K562 (cell line): Measurements from ENCODE around the gene COL15A1. TPM values are rescaled to one million over a fixed set of nuclear protein-coding genes. Genes with fewer than 3 reads are reported as not detected.
A peak's percentile ranks its signal among the peaks of the same experiment; 100 is the strongest.

ENCODE experiments used
- CAMTA2 ChIP-seq: fragments of 250-450 bp; sonication (Bioruptor Pico); conservative IDR thresholded peaks from 2 replicates; pipeline ENCODE4 v1.5.1; 2022
- DDX20 ChIP-seq: fragments of 450-650 bp; IDR thresholded peaks from 2 replicates; pipeline ENCODE4 v1.6.1; 2016; ENCODE audit warnings: missing genetic modification characterization, low read depth, mild to moderate bottlenecking, missing compliant biosample characterization, moderate library complexity
- ERF ChIP-seq: fragments of 450-650 bp; formaldehyde crosslinking; IDR thresholded peaks from 2 replicates; pipeline ENCODE4 v1.4.0; 2020; ENCODE audit warnings: mild to moderate bottlenecking, mixed read lengths
- ETV5 ChIP-seq: sonication (generic); formaldehyde crosslinking; IDR thresholded peaks from 2 replicates; pipeline ENCODE4 v1.4.0; 2020; ENCODE audit warnings: low read depth, mild to moderate bottlenecking, missing genetic modification reagents
- FOXP1 ChIP-seq: sonication (generic); formaldehyde crosslinking; IDR thresholded peaks from 2 replicates; pipeline ENCODE4 v1.8.0; 2022; ENCODE audit warnings: mild to moderate bottlenecking, missing genetic modification reagents
- GATAD2B ChIP-seq: fragments of 450-650 bp; IDR thresholded peaks from 2 replicates; pipeline ENCODE4 v1.6.1; 2017; ENCODE audit warnings: mild to moderate bottlenecking, borderline replicate concordance
- MAFG ChIP-seq: fragments of 450-650 bp; conservative IDR thresholded peaks from 2 replicates; pipeline ENCODE4 v1.6.1; 2016; ENCODE audit warnings: missing genetic modification characterization, missing compliant biosample characterization
- MGA ChIP-seq: fragments of 450-650 bp; IDR thresholded peaks from 2 replicates; pipeline ENCODE4 v1.6.1; 2016; ENCODE audit warnings: mild to moderate bottlenecking, moderate library complexity
- TAF7 ChIP-seq: fragments of 450-650 bp; IDR thresholded peaks from 2 replicates; pipeline ENCODE4 v1.6.1; 2016; ENCODE audit warnings: missing genetic modification characterization, missing compliant biosample characterization
- XRCC5 ChIP-seq: fragments of 200-400 bp; formaldehyde crosslinking; IDR thresholded peaks from 2 replicates; pipeline ENCODE4 v1.6.1; 2017; ENCODE audit warnings: low read depth, mild to moderate bottlenecking, low read length
- ZEB2 ChIP-seq: fragments of 450-650 bp; IDR thresholded peaks from 2 replicates; pipeline ENCODE4 v1.6.1; 2016
- ZNF23 ChIP-seq: fragments of 250-450 bp; sonication (Bioruptor Pico); IDR thresholded peaks from 2 replicates; pipeline ENCODE4 v1.4.0; 2020; ENCODE audit warnings: mild to moderate bottlenecking
- ZNF24 ChIP-seq: fragments of 450-650 bp; IDR thresholded peaks from 2 replicates; pipeline ENCODE4 v1.6.1; 2016
- polyA plus RNA-seq, 8 experiments: library from polyadenylated mRNA; depleted of rRNA in 4 of 8; stranded (reverse) in 5 of 8; unstranded in 3 of 8; fragments of >200 nt; fragmentation: Nextera tagmentation in 2 of 8; fragmentation: Illumina TruSeq in 1 of 8; extraction: Ambion mirVana in 2 of 8; extraction: Trizol in 1 of 8; gene quantifications; 2 replicates each; pipeline versions ENCODE4 v1.2.1 to v1.2.3, GENCODE V29; 2011 to 2014; ENCODE audit warnings: inconsistent platforms in 1 of 8, missing spikeins in 1 of 8
- total RNA-seq, 7 experiments: library from RNA; depleted of rRNA in 6 of 7; stranded (reverse); fragments of >200 nt in 6 of 7; fragmentation: Illumina TruSeq in 2 of 7; extraction: Trizol in 2 of 7; gene quantifications; 2 replicates each; pipeline versions ENCODE4 v1.2.1 to v1.2.3, GENCODE V29; 2011 to 2021; ENCODE audit warnings: low replicate concordance in 1 of 7
- TF ChIP-seq, protein P1 (sequence below): fragments of 450-650 bp; IDR thresholded peaks from 2 replicates; pipeline ENCODE4 v1.6.1; 2018; ENCODE audit not compliant: partially characterized antibody

Gene COL15A1
- total and polyA plus RNA-seq, 9 of the 15 experiments (the other 6 are each of a cell fraction or from before 2014, with no cell fraction given), result 0.46 to 5.1 (median 2.6) TPM

- TF ChIP-seq, protein P1, sequence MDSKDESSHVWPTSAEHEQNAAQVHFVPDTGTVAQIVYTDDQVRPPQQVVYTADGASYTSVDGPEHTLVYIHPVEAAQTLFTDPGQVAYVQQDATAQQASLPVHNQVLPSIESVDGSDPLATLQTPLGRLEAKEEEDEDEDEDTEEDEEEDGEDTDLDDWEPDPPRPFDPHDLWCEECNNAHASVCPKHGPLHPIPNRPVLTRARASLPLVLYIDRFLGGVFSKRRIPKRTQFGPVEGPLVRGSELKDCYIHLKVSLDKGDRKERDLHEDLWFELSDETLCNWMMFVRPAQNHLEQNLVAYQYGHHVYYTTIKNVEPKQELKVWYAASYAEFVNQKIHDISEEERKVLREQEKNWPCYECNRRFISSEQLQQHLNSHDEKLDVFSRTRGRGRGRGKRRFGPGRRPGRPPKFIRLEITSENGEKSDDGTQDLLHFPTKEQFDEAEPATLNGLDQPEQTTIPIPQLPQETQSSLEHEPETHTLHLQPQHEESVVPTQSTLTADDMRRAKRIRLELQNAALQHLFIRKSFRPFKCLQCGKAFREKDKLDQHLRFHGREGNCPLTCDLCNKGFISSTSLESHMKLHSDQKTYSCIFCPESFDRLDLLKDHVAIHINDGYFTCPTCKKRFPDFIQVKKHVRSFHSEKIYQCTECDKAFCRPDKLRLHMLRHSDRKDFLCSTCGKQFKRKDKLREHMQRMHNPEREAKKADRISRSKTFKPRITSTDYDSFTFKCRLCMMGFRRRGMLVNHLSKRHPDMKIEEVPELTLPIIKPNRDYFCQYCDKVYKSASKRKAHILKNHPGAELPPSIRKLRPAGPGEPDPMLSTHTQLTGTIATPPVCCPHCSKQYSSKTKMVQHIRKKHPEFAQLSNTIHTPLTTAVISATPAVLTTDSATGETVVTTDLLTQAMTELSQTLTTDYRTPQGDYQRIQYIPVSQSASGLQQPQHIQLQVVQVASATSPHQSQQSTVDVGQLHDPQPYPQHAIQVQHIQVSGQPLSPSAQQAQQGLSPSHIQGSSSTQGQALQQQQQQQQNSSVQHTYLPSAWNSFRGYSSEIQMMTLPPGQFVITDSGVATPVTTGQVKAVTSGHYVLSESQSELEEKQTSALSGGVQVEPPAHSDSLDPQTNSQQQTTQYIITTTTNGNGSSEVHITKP, result no peak
- TF ChIP-seq DDX20 (tag), result no peak
- 0 out of 2 replicates have a peak, but pooled peaks have one; percentile 25 for TF ChIP-seq ZEB2
- TF ChIP-seq ERF (CRISPR knock-in tag), result no peak
- TF ChIP-seq XRCC5, result peak; percentile 85; the same call in 1 of the 2 replicates
- no peak for TF ChIP-seq CAMTA2 (CRISPR knock-in tag)
- peak; percentile 57; the same call in 1 of the 2 replicates for TF ChIP-seq ETV5 (CRISPR knock-in tag)
- no peak for TF ChIP-seq ZNF23 (CRISPR knock-in tag)
- no peak for TF ChIP-seq GATAD2B
- no peak for TF ChIP-seq TAF7
- no peak for TF ChIP-seq MAFG
- 0 out of 2 replicates have a peak, but pooled peaks have one; percentile 29 for TF ChIP-seq FOXP1 (CRISPR knock-in tag)
- TF ChIP-seq ZNF24, result peak; percentile 64; the same call in 1 of the 2 replicates
- TF ChIP-seq MGA, result no peak; the same call in 1 of the 2 replicates
Observed at GRCh38 chr9:98974994-98975712, 31.4 kb downstream of the COL15A1 start (continued).
